ENCODE results near the gene TBC1D23. TPM values are rescaled to one million over a fixed set of nuclear protein-coding genes. Genes with fewer than 3 reads are reported as not detected.

The TBC1D23 gene
- total and polyA plus RNA-seq, 2 of the 13 experiments (the other 11 are each of a cell fraction or from before 2014, with no cell fraction given): 28.7 to 35.4 TPM

- no peak for TF ChIP-seq SMARCE1 (IDR thresholded peaks at IDR 0.05; ENCODE audit: borderline replicate concordance)
- 0 out of 2 replicates have a peak, but pooled peaks have one; percentile 13 for TF ChIP-seq RARA (CRISPR knock-in tag; IDR thresholded peaks at IDR 0.05)
- peak; percentile 96 for TF ChIP-seq ZNF576 (CRISPR knock-in tag; IDR thresholded peaks at IDR 0.05)
- TF ChIP-seq ZNF343 (CRISPR knock-in tag; IDR thresholded peaks at IDR 0.05): peak; percentile 69; the same call in 1 of the 2 replicates
- no peak for TF ChIP-seq FOXP1 (IDR thresholded peaks at IDR 0.05)
- 0 out of 2 replicates have a peak, but pooled peaks have one; percentile 31 for TF ChIP-seq FOXP1 (CRISPR knock-in tag; IDR thresholded peaks at IDR 0.05)
- TF ChIP-seq MED1 (CRISPR knock-in tag; IDR thresholded peaks at IDR 0.05): peak; percentile 68
- no peak; the same call in 1 of the 2 replicates for TF ChIP-seq ZNF761 (CRISPR knock-in tag; conservative IDR thresholded peaks at IDR 0.05)
- no peak for TF ChIP-seq MTF1 (CRISPR knock-in tag; IDR thresholded peaks at IDR 0.05)
- peak; percentile 71; the same call in 1 of the 2 replicates for TF ChIP-seq HBP1 (CRISPR knock-in tag; IDR thresholded peaks at IDR 0.05; ENCODE audit: low read depth)
- no peak for TF ChIP-seq JARID2 (CRISPR knock-in tag; IDR thresholded peaks at IDR 0.05; ENCODE audit: insufficient replicate concordance)
- peak; percentile 61; the same call in 1 of the 2 replicates for TF ChIP-seq ATF2 (CRISPR knock-in tag; IDR thresholded peaks at IDR 0.05)
- TF ChIP-seq ZNF235 (CRISPR knock-in tag; IDR thresholded peaks at IDR 0.05; ENCODE audit: borderline replicate concordance): peak; percentile 87; the same call in 1 of the 2 replicates
- peak; percentile 66 for TF ChIP-seq ELF3 (CRISPR knock-in tag; IDR thresholded peaks at IDR 0.05)
- TF ChIP-seq, protein P1, sequence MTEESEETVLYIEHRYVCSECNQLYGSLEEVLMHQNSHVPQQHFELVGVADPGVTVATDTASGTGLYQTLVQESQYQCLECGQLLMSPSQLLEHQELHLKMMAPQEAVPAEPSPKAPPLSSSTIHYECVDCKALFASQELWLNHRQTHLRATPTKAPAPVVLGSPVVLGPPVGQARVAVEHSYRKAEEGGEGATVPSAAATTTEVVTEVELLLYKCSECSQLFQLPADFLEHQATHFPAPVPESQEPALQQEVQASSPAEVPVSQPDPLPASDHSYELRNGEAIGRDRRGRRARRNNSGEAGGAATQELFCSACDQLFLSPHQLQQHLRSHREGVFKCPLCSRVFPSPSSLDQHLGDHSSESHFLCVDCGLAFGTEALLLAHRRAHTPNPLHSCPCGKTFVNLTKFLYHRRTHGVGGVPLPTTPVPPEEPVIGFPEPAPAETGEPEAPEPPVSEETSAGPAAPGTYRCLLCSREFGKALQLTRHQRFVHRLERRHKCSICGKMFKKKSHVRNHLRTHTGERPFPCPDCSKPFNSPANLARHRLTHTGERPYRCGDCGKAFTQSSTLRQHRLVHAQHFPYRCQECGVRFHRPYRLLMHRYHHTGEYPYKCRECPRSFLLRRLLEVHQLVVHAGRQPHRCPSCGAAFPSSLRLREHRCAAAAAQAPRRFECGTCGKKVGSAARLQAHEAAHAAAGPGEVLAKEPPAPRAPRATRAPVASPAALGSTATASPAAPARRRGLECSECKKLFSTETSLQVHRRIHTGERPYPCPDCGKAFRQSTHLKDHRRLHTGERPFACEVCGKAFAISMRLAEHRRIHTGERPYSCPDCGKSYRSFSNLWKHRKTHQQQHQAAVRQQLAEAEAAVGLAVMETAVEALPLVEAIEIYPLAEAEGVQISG (CRISPR knock-in tag; IDR thresholded peaks at IDR 0.05): peak; percentile 87
- no peak for TF ChIP-seq LCORL (IDR thresholded peaks at IDR 0.05)
- TF ChIP-seq LCORL (CRISPR knock-in tag; IDR thresholded peaks at IDR 0.05): peak; percentile 13; the same call in 1 of the 2 replicates
- peak; percentile 68; the same call in 1 of the 2 replicates for TF ChIP-seq YEATS4 (CRISPR knock-in tag; IDR thresholded peaks at IDR 0.05; ENCODE audit: borderline replicate concordance)
- peak; percentile 46; the same call in 1 of the 2 replicates for TF ChIP-seq ZNF136 (CRISPR knock-in tag; IDR thresholded peaks at IDR 0.05; ENCODE audit: low read depth)
- TF ChIP-seq ZBTB39 (CRISPR knock-in tag; IDR thresholded peaks at IDR 0.05): peak; percentile 55; the same call in 1 of the 2 replicates
Observed at GRCh38 chr3:100260685-100261484, at the start of gene TBC1D23 (continued).

All from HepG2 (cell line).